HL-60/S4 treated with phorbol 12-myristate 13-acetate at 8.2 ng/mL for 4 days and 3 days (cell line): Measurements from ENCODE around the gene MERTK.

Experiments used
- in situ Hi-C: fragments of 300-500 bp; cut with MboI; formaldehyde crosslinking; loops from 2 replicates; pipeline ENCODE4 v1.15.0; 2022; ENCODE audit warnings: low sequenced_read_pairs

The MERTK gene

DNA sequence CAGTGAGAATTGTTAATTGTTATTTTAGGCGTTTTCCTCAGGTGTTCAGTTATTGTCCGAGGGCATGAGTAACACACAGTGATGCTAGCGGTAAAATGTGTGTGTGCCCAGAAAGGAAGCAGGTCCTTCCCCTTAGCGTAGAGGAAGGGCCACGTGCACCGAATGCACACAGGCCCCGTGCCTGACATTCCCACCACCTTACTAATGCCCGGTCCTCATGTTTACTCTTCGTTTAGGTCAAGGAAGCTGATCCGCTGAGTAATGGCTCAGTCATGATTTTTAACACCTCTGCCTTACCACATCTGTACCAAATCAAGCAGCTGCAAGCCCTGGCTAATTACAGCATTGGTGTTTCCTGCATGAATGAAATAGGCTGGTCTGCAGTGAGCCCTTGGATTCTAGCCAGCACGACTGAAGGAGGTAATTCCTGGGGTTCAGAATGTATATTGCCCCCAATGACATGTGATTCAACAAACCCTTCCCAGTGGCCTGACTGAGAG is 76.7 kb downstream of the MERTK start:
- in situ Hi-C loops: no loop called here

DNA sequence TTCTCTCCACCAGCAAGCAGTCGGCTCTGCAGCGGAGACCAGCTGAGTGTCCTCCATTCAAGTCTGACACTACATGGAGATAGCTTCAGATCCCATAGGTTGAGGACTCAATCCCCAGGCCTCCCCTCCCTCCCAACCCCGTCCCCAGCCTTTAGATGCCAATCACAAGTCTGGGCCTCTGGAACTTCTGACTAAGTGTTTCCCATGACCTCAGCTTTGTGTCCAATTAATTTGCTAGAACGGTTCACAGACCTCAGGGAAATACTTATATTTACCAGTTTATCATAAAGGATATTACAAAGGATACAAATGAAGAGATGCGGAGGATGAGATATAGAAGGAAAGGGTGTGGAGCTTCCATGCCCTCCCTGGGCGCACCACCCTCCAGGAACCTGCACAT is 77.4 kb downstream of the MERTK start:
- in situ Hi-C loops: no loop called here

DNA sequence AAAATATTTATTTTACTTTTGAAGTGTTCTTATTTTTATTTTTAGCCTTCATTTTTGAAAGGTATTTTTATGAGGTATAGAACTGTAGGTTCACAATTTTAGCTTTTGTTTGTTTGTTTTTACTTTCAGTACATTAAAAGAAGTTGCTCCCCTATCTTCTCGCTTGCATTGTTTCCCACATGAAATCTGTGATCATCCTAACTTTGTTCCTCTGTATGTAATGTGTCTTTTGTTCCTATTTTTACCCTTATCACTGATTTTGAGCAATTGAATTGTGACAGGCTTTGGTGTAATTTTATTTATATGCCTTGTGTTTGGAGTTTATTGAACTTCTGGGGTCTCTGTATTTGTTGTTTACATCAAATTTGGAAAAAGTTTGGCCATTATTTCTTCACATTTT is 78.8 kb downstream of the MERTK start:
- in situ Hi-C loops: no loop called here

DNA sequence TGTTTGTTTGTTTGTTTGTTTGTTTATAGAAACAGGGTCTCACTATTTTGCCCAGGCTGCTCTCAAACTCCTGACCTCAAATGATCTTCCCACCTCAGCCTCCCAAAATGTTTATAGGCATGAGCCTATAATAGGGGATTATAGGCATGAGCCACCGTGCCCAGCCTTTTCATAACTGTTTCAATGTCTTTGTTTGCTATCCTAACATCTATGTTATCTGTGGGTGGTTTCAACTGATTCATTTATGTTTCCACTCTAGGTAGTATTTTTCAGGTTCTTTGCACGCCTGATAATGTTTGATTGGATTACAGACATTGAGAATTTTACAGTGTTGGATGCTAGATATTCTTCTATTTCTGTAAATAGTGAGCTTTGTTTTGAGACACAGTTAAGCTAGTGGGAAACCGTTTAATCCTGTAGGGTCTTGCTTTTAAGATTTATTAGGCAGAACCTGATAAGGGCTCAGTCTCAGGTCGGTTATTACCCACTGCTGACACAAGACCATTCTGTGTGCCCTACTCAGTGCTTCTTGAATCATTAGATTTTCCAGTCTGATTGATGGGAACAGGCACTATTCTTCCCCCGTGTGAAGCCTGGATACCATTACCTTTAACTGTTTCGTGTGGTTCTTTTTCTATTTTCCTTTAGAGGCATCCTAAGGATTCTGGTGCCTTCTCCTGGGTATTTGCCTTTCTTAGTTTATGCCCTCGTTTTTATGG is 80.2 kb downstream of the MERTK start:
- in situ Hi-C loops: no loop called here

GRCh38 chr2:111981666-111982065 is 83.3 kb downstream of the MERTK start:
- in situ Hi-C loops: no loop called here

DNA sequence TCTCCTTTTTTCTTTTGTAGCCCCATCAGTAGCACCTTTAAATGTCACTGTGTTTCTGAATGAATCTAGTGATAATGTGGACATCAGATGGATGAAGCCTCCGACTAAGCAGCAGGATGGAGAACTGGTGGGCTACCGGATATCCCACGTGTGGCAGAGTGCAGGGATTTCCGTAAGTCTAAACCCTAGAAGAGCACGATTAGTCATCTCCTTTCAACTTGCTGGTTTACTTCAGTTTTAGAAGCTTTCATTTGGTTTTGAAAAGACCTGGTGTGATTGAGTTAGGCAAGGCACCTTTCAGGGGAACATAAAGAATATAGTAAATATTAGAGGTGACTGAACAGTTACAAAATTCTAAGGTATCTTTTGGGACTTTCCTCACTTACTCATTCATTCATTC is 84.4 kb downstream of the MERTK start:
- in situ Hi-C loops: no loop called here

DNA sequence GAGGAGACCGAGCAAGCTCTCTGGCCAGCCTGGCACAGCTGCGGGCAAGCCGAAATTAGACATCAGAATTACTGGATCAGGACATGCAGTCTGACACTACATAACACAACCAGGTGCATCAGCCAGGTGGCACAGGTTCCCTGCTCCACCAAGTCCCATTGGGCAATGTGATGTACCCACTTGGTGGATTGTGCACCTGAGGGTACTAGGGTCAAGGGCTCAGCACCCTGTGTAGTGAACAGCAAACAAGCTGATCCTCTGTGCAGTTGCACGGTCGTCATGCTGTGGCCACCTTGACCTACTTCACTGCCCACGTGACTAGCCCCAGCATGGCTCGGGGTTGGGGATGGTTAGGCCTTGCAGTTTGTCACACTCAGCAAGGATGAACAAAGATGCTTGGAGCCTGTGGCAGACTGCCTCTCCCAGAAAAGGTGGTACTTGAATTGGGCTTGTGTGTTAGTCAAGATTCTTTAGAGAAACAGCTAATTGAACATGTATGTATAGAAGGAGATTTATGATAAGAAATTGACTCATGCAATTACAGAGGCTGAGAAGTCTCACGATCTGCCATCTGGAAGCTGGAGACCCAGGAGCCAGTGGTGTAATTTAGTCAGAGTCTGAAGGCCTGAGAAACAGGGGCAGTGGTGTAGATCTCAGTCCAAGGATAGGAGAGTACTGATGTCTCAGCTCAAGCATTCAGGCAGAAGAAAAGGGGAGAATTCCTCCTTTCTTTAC is 85.2 kb downstream of the MERTK start:
- in situ Hi-C loops: no loop called here

DNA sequence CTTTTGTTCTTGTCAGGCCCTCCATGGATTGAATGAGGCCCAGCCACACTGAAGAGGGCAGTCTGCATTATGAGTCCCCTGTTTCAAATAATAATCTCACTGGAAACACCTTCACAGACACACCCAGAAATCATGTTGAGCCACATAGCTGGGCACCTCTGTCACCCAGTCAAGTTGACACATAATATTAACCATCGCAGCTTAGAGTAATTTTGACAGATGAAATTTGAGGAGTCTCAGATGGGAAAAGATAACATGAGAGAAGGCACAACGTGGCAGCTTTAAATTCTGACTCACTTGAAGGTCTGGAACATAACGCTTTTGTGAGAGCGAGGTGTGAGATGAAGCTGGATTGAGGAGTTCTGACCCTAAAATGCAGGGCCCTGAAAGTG is 85.8 kb downstream of the MERTK start:
- in situ Hi-C loops: no loop called here

GRCh38 chr2:111985514-111985913 is 87.1 kb downstream of the MERTK start:
- in situ Hi-C loops: no loop called here

DNA sequence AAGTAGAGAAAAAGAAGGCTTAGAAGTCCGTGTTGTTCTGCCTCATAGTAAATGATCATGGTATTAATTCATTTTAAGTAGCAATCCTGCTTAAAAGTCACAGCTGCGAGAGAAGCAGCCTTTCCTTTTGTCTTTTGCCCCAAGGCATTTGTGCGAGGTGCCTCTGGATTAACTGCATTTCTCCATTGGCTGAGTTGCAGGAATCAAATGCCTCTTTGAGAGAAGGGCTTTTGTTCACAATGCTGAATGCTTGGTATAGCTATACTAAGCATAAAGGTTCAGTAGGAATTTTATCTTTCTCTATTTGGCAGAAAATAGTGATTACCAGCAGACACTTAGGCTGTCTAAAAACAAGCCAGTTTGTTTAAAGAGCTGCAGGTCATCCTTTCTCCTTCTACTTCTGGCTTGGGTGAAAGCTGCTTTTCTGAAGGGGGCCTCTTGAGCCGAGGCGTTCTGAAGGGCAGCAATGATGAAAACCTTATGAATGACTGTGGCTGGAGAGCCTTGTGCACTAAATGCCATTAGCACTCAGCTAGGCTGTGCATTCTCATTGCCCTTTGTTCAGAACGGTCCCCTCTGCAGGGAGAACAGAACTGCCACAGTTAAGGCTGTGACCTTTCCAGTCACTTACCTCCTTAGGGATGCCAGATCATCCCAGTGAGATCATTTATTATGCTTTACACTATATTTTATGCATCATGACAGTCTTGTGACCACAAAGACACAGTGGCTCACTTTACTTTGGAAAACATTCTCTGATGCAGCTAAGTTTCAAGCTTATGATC is 87.9 kb downstream of the MERTK start:
- in situ Hi-C loops: no loop called here

DNA sequence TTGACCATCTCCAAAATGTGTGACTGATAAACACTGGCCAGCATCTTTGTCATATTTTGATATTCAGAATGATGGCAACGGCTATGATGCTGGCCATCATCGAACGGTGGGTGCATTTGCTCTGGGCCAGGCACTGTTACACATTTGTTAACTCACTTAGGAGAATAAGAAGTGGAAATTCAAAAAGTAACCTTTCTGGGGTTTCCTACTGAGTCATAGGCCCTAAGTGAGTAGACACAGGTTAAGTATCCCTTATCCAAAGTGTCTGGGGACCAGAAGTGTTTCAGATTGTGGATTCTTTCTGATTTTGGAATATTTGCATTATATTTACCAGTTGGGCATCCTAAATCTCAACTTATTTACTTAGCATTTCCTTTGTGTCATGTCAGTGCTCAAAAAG is 92.0 kb downstream of the MERTK start:
- in situ Hi-C loops: no loop called here

DNA sequence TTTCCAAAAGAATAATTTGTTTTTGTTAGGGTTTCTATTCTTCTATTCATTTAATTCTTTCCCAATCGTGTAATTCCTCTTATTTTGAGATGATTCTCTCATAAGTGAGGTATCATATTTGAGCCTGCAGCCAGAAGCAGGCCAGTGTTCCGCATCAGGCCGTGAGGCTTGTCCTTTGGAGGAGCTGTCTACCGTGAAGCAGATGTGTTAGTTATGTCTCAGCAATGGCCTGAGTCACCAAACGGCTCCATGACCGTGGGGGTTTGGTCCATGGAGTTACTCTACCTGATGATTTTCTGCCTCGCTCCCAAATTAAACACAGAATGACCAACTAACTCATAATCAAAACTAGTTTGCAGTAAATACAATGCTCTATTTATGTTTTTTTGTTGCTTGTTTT is 92.4 kb downstream of the MERTK start:
- in situ Hi-C loops: no loop called here

DNA sequence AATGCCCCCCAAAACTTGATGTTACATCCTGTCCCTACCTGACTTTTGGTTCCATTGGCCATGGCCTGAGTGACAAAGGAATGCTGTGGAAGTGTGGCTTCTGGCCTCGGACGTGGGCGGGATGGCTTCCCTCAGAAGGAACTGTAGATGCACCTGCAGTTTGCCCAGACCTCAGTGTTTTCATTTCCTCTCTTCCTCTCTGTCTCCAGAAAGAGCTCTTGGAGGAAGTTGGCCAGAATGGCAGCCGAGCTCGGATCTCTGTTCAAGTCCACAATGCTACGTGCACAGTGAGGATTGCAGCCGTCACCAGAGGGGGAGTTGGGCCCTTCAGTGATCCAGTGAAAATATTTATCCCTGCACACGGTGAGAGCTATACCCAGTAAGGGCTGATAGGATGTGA is 95.6 kb downstream of the MERTK start:
- in situ Hi-C loops: no loop called here

DNA sequence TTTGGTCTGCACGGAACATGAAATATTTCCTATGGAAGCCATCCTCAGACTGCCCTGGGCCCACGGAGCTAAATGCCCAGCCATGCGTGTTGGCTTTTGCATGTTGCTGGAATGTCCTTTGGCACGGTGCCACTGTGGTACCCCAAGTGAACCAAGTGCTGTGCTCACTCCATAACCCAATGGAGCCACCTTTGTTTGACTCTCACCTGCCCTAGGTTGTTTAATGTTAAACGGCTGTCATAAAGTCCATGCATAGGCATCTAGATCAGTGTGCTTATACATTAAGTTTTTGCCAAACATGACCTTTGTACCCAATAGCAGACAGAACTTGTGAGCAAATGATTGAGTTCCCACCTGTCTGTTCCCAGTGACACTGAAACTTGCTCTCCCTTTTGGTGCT is 96.7 kb downstream of the MERTK start:
- in situ Hi-C loops: no loop called here

DNA sequence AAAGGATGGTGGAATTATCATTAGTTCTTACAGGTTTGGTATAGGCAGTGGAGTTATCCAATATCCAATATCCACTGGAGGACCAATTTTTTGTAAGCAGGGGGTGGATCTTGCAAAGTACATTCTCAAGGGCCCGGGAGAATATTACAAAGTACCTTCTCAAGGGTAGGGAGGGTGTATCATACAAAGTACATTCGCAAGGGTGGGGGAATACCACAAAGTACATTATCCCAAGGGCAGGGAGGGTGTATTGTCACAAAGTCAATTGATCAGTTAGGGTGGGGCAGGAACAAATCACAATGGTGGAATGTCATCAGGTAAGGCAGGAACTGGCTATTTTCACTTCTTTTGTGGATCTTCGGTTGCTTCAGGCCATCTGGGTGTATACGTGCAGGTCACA is 101.4 kb downstream of the MERTK start:
- in situ Hi-C loops: no loop called here

- in situ Hi-C loops: no loop called here
Measured at GRCh38 chr2:112000399-112001135, 102.2 kb downstream of the MERTK start.

DNA sequence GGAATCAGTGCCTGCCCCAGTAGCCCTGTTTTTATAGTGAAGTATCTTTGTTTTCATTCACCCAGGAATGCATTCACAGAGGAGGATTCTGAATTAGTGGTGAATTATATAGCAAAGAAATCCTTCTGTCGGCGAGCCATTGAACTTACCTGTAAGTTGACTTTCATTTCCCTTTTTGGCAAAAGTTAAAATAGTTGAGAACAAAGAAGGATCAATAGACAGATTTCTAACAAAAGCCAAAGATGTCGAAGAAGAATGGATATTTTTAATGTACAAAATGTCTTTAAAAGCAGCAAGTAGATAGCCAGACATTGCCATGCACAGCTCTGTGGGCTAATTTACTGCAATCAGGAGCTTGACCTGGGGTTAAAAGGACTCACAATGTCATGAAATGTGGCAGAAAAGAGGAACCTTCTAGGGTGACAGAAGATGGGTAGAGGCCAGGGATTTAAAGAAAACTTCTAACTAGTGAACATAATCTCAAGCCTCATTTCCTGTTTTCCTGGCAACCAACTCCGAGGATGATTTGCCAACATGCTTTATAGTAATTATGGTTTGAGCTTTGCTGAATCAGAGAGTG is 102.8 kb downstream of the MERTK start:
- in situ Hi-C loops: no loop called here

DNA sequence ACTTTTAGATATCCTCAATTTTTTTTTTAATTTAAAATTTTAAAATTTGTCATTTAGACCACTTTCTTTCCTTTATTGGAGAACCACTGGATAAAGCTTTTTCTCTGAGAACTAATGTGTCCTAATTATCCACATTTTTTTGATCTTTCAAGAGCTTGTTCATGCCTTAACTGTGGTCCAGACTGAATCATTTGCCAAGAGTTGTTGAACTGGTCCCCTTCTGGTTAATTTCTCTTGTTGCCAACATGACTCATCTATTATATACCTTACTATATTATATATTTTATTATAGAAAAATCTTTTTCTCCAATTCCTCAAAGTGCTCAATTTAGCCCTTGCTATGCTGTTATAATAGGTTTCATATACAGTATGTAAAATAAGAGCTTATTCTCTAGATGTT is 103.5 kb downstream of the MERTK start:
- in situ Hi-C loops: no loop called here

DNA sequence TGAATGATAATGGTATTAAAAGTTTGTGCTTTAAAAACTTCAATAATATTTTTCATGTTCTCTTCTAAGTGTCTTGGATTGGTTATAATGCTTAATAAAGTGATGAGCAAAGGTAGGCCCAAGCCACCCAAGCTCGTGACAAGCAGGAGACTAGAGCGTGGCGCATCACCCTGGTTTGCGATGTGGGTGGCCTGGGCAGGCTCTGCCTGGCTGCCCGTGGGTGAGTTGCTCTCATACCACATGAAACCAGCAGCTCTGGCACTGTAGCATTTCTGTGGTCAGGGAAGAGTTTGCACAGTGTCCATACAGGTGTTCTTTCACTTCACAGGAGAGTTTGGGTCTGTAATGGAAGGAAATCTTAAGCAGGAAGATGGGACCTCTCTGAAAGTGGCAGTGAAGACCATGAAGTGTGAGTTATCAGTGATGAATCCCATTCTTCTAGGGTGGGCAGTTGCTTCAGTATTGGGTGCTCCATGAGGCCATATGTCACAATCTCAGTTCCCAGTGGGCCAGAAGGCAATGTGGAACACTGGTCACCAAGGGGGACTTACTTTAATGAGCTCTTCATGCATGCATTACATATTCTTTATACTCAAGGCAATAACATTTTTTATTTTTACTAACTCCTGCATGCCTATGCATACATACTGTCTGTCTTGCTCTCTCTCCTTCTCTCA is 105.3 kb downstream of the MERTK start:
- in situ Hi-C loops: no loop called here

DNA sequence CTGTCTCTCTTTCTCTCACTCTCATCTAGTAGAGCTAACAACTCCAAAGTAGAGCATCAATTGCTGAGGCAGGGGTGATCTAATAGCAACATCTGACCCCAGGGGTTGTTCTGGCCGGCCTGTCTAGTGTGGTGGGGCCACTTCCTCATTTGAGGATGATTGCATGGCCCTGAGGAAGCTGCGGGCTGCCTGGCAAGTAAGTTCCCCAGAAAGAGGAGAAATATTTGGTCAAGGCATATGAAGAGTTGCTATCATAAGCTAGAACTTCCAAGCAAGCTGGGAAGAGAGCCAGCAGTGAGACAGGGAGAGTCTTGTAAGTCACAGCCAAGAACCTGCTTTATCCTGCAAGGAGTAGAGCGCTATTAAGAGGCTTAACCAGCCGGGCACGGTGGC is 105.8 kb downstream of the MERTK start:
- in situ Hi-C loops: no loop called here
